H1 (cell line): ENCODE data around the gene DTX3. TPM values are rescaled to one million over a fixed set of nuclear protein-coding genes. Genes with fewer than 3 reads are reported as not detected.
"Not testable (repeated sequence)": the region's sequence is repeated elsewhere in the genome, so short reads cannot be mapped to it uniquely, and the experiment has no call there.

Source experiments
- CTCF ChIA-PET: fragments of 300-600 bp; sonication (Branson Sonifier 250); formaldehyde crosslinking; loops from one replicate; lab custom pipeline; 2021; ENCODE audit not compliant: partially characterized antibody; lab: Charles Lee
- POLR2A ChIA-PET: fragments of 300-600 bp; sonication (Branson Sonifier 250); formaldehyde crosslinking; loops from one replicate; lab custom pipeline; 2021; ENCODE audit warnings: inconsistent platforms; ENCODE audit not compliant: partially characterized antibody; lab: Charles Lee
- DNase-seq, 2 experiments: peaks; one replicate each; pipeline versions ENCODE4 v3.0.0 to v3.0.0-alpha.2; 2010 to 2022; ENCODE audit warnings: low spot score in 2 of 2, low read depth in 1 of 2, mixed read lengths in 1 of 2
- FAIRE-seq: peaks from 2 replicates; lab custom pipeline; 2011; peaks lifted over from hg19 to GRCh38; lab: Jason Lieb, UNC
- H2AFZ ChIP-seq: 2 replicates; pipeline ENCODE4 v1.8.1; 2012; ENCODE audit warnings: low read length, inconsistent platforms
- H2AK5ac ChIP-seq: 2 replicates; pipeline ENCODE4 v1.6.1; 2013; ENCODE audit warnings: low read depth, low read length
- H2BK120ac ChIP-seq: replicated peaks from 2 replicates; pipeline ENCODE3; 2013; ENCODE audit warnings: low read depth, low read length, inconsistent platforms
- H2BK12ac ChIP-seq: 2 replicates; pipeline ENCODE4 v1.6.1; 2013; ENCODE audit warnings: low read depth, low read length
- H2BK15ac ChIP-seq: 2 replicates; pipeline ENCODE4 v1.6.1; 2013; ENCODE audit warnings: low read length
- H2BK20ac ChIP-seq: 2 replicates; pipeline ENCODE4 v1.6.1; 2013; ENCODE audit warnings: low read length
- H2BK5ac ChIP-seq: 2 replicates; pipeline ENCODE4 v1.6.1; 2013; ENCODE audit warnings: low read depth, low read length
- H3K14ac ChIP-seq: 2 replicates; pipeline ENCODE4 v1.6.1; 2013; ENCODE audit warnings: inconsistent platforms; ENCODE audit not compliant: insufficient read length
- H3K18ac ChIP-seq: 2 replicates; pipeline ENCODE4 v1.6.1; 2013; ENCODE audit warnings: low read length; ENCODE audit errors: extremely low read depth
- H3K23ac ChIP-seq: 2 replicates; pipeline ENCODE4 v1.6.1; 2013; ENCODE audit warnings: inconsistent platforms; ENCODE audit not compliant: insufficient read length
- H3K23me2 ChIP-seq: 2 replicates; pipeline ENCODE4 v1.6.1; 2013; ENCODE audit warnings: low read depth, low read length
- H3K27ac ChIP-seq: 2 replicates; pipeline ENCODE4 v1.6.1; 2011; ENCODE audit warnings: low read depth, low read length, inconsistent platforms
- H3K27me3 ChIP-seq, 4 experiments: replicated peaks in 1 of 4; 1 replicate in 1 of 4; 2 replicates in 3 of 4; pipeline versions ENCODE4 v1.6.1 to v1.8.1; 2011 to 2013; ENCODE audit warnings: low read length in 3 of 4, mild to moderate bottlenecking in 3 of 4, inconsistent platforms in 2 of 4, mixed read lengths in 2 of 4, moderate library complexity in 1 of 4; ENCODE audit not compliant: control insufficient read depth in 3 of 4, insufficient read depth in 3 of 4; ENCODE audit errors: extremely low read depth in 1 of 4
- H3K36me3 ChIP-seq, 4 experiments: 2 replicates each; pipeline versions ENCODE4 v1.6.1 to v1.8.1; 2011 to 2013; ENCODE audit warnings: mild to moderate bottlenecking in 4 of 4, low read length in 3 of 4, moderate library complexity in 2 of 4, control low read depth in 1 of 4, inconsistent platforms in 1 of 4; ENCODE audit not compliant: insufficient read depth in 4 of 4, control insufficient read depth in 2 of 4
- H3K4ac ChIP-seq: replicated peaks from 2 replicates; pipeline ENCODE3; 2013; ENCODE audit warnings: low read length, low read depth, mixed read lengths, inconsistent platforms; ENCODE audit not compliant: insufficient read length
- H3K4me1 ChIP-seq, 4 experiments: replicated peaks in 1 of 4; 1 replicate in 1 of 4; 2 replicates in 3 of 4; pipeline versions ENCODE4 v1.6.1 to v1.8.1; 2011 to 2013; ENCODE audit warnings: low read length in 3 of 4, inconsistent platforms in 2 of 4, mixed read lengths in 1 of 4; ENCODE audit not compliant: insufficient read depth in 4 of 4, control insufficient read depth in 3 of 4
- H3K4me2 ChIP-seq, 2 experiments: 2 replicates each; pipeline versions ENCODE4 v1.6.1 to v1.8.1; 2011 to 2013; ENCODE audit warnings: low read depth in 2 of 2, low read length in 2 of 2, control low read depth in 1 of 2, inconsistent platforms in 1 of 2, mild to moderate bottlenecking in 1 of 2; ENCODE audit not compliant: insufficient read depth in 1 of 2
- H3K4me3 ChIP-seq, 4 experiments: fragments of 200-600, 300-600 bp in 1 of 4; sonication (generic), shearing (Covaris generic), sonication (Bioruptor Twin) in 1 of 4; 2 replicates each; pipeline versions ENCODE4 v1.5.1 to v1.8.1; 2011 to 2016; ENCODE audit warnings: low read length in 4 of 4, low read depth in 3 of 4, control low read depth in 2 of 4, inconsistent platforms in 2 of 4, mild to moderate bottlenecking in 2 of 4, mixed read lengths in 1 of 4, moderate library complexity in 1 of 4; ENCODE audit not compliant: insufficient read depth in 2 of 4; ENCODE audit errors: extremely low read depth in 1 of 4
- H3K56ac ChIP-seq: replicated peaks from 2 replicates; pipeline ENCODE3; 2013; ENCODE audit warnings: low read depth, mild to moderate bottlenecking, mixed read lengths, low read length, inconsistent platforms; ENCODE audit not compliant: insufficient read length
- H3K79me1 ChIP-seq: 2 replicates; pipeline ENCODE4 v1.6.1; 2013; ENCODE audit warnings: low read depth, low read length, control low read depth
- H3K79me2 ChIP-seq, 2 experiments: 2 replicates each; pipeline versions ENCODE4 v1.6.1 to v1.8.1; 2012 to 2013; ENCODE audit warnings: low read length in 2 of 2, mild to moderate bottlenecking in 2 of 2, inconsistent platforms in 1 of 2; ENCODE audit not compliant: insufficient read depth in 2 of 2, control insufficient read depth in 1 of 2
- H3K9ac ChIP-seq, 4 experiments: replicated peaks in 1 of 4; 1 replicate in 1 of 4; 2 replicates in 3 of 4; pipeline versions ENCODE4 v1.6.1 to v1.8.1; 2011 to 2013; ENCODE audit warnings: low read depth in 3 of 4, low read length in 3 of 4, control low read depth in 2 of 4, mild to moderate bottlenecking in 2 of 4, moderate library complexity in 2 of 4, inconsistent platforms in 1 of 4; ENCODE audit errors: extremely low read depth in 1 of 4
- H3K9me3 ChIP-seq, 2 experiments: 2 replicates each; pipeline versions ENCODE4 v1.6.1 to v1.8.1; 2012 to 2013; ENCODE audit warnings: mild to moderate bottlenecking in 2 of 2, moderate library complexity in 2 of 2, control low read depth in 1 of 2, inconsistent platforms in 1 of 2, low read depth in 1 of 2, low read length in 1 of 2, mixed read lengths in 1 of 2; ENCODE audit not compliant: insufficient read depth in 2 of 2
- H4K20me1 ChIP-seq, 2 experiments: replicated peaks in 1 of 2; 2 replicates each; pipeline versions ENCODE3 to v1.8.1; 2011 to 2013; ENCODE audit warnings: inconsistent platforms in 2 of 2, low read length in 2 of 2, mild to moderate bottlenecking in 1 of 2; ENCODE audit not compliant: insufficient read depth in 2 of 2, control insufficient read depth in 1 of 2
- H4K5ac ChIP-seq: 2 replicates; pipeline ENCODE4 v1.6.1; 2013; ENCODE audit warnings: low read length, low read depth, mixed read lengths, inconsistent platforms; ENCODE audit not compliant: insufficient read length
- H4K8ac ChIP-seq: 2 replicates; pipeline ENCODE4 v1.8.0; 2013; ENCODE audit warnings: mild to moderate bottlenecking, moderate library complexity, low read length, inconsistent platforms; ENCODE audit not compliant: insufficient read depth; ENCODE audit errors: extremely low read depth
- H4K91ac ChIP-seq: replicated peaks from 2 replicates; pipeline ENCODE3; 2013; ENCODE audit warnings: low read length, mixed read lengths, inconsistent platforms; ENCODE audit not compliant: insufficient read length
- CTCF ChIP-seq, 3 experiments: IDR thresholded peaks; 1 replicate in 2 of 3; 2 replicates in 1 of 3; pipeline versions ENCODE4 v1.5.1 to v1.6.1; 2011; ENCODE audit warnings: low read length in 3 of 3, mild to moderate bottlenecking in 3 of 3, inconsistent platforms in 2 of 3, low read depth in 1 of 3, moderate library complexity in 1 of 3; ENCODE audit not compliant: insufficient read depth in 1 of 3; ENCODE audit errors: control extremely low read depth in 1 of 3
- WGBS, 2 experiments: shearing (Covaris generic) in 1 of 2; methylation state at CpG; one replicate each; pipeline versions ENCODE4 v1.1.6 to v1.1.7; 2013 to 2015; ENCODE audit warnings: low lambda C conversion rate in 2 of 2, mixed read lengths in 2 of 2, inconsistent platforms in 1 of 2, low coverage in 1 of 2, missing lambda C conversion rate in 1 of 2; ENCODE audit not compliant: insufficient replicate concordance in 2 of 2, insufficient coverage in 1 of 2, insufficient read length in 1 of 2; ENCODE audit errors: extremely low coverage in 1 of 2, missing lambda C conversion rate in 1 of 2; 5-methylcytosine and 5-hydroxymethylcytosine counted together
- polyA plus RNA-seq, 7 experiments: library from polyadenylated mRNA; depleted of rRNA in 3 of 7; stranded (reverse) in 5 of 7; unstranded in 2 of 7; fragments of >200 nt in 5 of 7; fragments of 200-250 nt in 2 of 7; gene quantifications; 1 replicate in 5 of 7; 2 replicates in 1 of 7; 4 replicates in 1 of 7; pipeline versions ENCODE4 v1.2.1 to v1.2.3, GENCODE V29; 2011 to 2013; ENCODE audit warnings: missing spikeins in 2 of 7, mixed read lengths in 2 of 7
- total RNA-seq: library from RNA; stranded (reverse); fragmentation: NEBNext Ultra II Directional; extraction: Animal tissue kit (Norgen Biotek cat#: 25700); gene quantifications from 2 replicates; pipeline ENCODE4 v1.2.1, GENCODE V29; 2021

The DTX3 gene
- total and polyA plus RNA-seq, 2 of the 8 experiments (the other 6 are each of a cell fraction or from before 2014, with no cell fraction given), result 41.8 to 92.5 TPM

DNA sequence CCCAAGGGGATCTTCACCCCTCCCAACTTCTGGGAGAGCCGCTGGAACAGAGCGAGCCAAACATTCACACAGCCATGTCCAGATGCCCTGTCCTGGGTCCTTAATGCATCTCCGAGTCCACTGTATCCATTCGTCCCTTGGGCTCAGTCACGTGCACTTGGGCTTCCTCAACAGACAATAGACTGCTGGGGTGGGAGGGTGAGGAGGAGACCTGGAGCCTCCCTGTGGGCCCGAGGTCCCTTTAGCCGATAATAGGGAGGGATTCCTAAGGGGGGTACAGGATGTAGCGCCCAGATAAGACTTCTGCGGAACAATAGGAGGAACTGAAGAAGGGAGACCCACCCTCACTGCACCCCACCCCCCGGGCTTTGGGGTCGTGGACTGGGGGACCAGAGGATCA lies 13.3 kb downstream of the DTX3 start (continued):
- no peak for TF ChIP-seq CTCF (IDR thresholded peaks at IDR 0.05; ENCODE audit: control extremely low read depth in 1 of 3, insufficient read depth in 1 of 3, low read depth in 1 of 3, low read length in 3 of 3)

- H3K27ac ChIP-seq, H3K4me3 ChIP-seq, H2AFZ ChIP-seq, H3K4me2 ChIP-seq, H2BK20ac ChIP-seq, H3K36me3 ChIP-seq, H3K9me3 ChIP-seq, H3K23ac ChIP-seq, H3K18ac ChIP-seq, H2BK15ac ChIP-seq, FAIRE-seq, DNase-seq, H2BK120ac ChIP-seq, H4K5ac ChIP-seq, H3K79me1 ChIP-seq, H4K91ac ChIP-seq, H2BK12ac ChIP-seq, H3K14ac ChIP-seq, H3K56ac ChIP-seq, H2AK5ac ChIP-seq, H3K4ac ChIP-seq, H4K8ac ChIP-seq, H3K79me2 ChIP-seq, H3K9ac ChIP-seq, H2BK5ac ChIP-seq, H3K23me2 ChIP-seq: not testable (repeated sequence)
- H3K4me1 ChIP-seq, result peaks cover 2 to 21% (median 14%) of the 10 kb centered on the region in 4 experiments
- 90% methylated on average over 6 of the region's 6 CpGs; no CpG with 5 or more reads in 1 of the 2 experiments for WGBS, 2 experiments
- CTCF ChIA-PET, result interaction anchor here (2.9 to 10.7 kb wide), 3 partner anchors 13 to 117 kb away, joined by 21 to 201 read pairs (median 68); partner anchors contain the start of gene B4GALNT1
- H4K20me1 ChIP-seq, result peaks cover 0 to 31% of the 10 kb centered on the region in 2 experiments
- H3K27me3 ChIP-seq, result peaks cover 56 to 95% (median 93%) of the 10 kb centered on the region in 4 experiments
- POLR2A ChIA-PET, result interaction anchor here (1.0 to 3.6 kb wide), 2 partner anchors 9 to 15 kb away, joined by 4 to 45 read pairs; partner anchors contain the start of gene ARHGEF25
These were observed 13.8 kb downstream of the DTX3 start for GRCh38 chr12:57618431-57618830.
